Activated CD8-positive, alpha-beta memory T cell treated with anti-CD3 and anti-CD28 coated beads for 36 hours (primary cell): ENCODE results near the gene SAA4. TPM values are rescaled to one million over a fixed set of nuclear protein-coding genes. Genes with fewer than 3 reads are reported as not detected.
"Not testable (repeated sequence)": the region's sequence is repeated elsewhere in the genome, so short reads cannot be mapped to it uniquely, and the experiment has no call there.

Source experiments
- CTCF ChIA-PET: fragments of 350-600 bp; sonication (Branson Sonifier 250); formaldehyde crosslinking; loops from one replicate; lab custom pipeline; 2021; ENCODE audit warnings: antibody characterized with exemption; lab: Charles Lee
- POLR2A ChIA-PET: fragments of 350-600 bp; sonication (Branson Sonifier 250); formaldehyde crosslinking; loops from one replicate; lab custom pipeline; 2021; ENCODE audit warnings: antibody characterized with exemption; lab: Charles Lee
- total RNA-seq, 2 experiments: library from RNA; stranded (reverse); gene quantifications; one replicate each; pipeline ENCODE4 v1.2.3, GENCODE V29; 2021

Gene SAA4
- total RNA-seq, 2 experiments from 2014 or later, result not detected

DNA sequence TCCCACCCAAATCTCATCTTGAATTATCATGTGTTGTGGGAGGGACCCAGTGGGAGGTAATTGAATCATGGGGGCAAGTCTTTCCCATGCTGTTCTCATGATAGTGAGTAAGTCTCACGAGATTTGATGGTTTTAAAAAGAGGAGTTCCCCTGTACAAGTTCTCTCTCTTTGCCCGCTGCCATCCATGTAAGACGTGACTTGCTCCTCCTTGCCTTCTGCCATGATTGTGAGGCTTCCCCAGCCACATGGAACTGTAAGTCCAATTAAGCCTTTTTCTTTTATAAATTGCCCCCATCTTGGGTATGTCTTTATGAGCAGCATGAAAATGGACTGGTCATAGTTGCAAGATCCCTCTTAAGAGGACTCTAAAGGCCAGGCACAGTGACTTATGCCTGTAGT lies 38.9 kb downstream of the SAA4 start:
- CTCF ChIA-PET, result interaction anchor here (0.7 kb wide), 1 partner anchor 104 kb away, joined by 4 read pairs; no protein-coding TSS in a partner anchor
- POLR2A ChIA-PET, result not testable (repeated sequence)

DNA sequence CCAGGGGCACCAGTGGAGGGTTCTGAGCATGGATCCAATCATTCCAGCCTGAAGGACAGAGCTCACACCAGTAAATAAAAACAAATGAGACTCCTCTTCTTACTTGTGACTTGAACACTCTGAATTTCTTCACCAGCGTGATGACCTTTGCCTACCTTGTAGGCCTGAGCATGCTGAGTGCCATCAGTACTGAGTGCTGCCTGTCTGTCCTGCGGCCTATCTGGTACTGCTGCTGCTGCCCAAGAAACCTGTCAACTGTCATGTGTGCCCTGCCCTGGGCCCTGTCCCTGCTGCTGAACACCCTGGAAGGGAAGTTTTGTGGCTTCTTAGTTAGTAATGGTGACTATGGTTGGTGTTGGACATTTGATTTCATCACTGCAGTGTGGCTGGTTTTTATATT lies 40.1 kb downstream of the SAA4 start:
- ChIA-PET POLR2A (no interaction called here), CTCF (no interaction called here)

DNA sequence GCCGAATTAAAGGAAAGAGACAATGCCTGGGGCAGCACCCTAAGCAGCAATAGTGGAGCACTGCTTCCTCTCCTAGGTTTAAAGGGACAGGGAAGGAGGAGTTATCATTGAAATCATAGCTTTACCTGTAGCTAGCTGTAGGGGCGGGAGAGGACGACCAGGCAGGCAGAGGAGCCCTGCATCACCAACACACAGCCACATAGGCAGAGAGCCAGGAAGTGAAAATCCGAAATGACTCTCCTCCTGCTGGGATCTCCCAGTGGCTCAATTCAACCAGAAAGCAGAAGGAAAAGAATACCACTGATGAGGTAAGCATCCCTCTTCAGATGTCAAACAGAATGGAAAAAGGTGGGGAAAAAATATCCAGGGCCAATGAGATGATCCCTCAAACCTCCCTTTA lies 43.6 kb downstream of the SAA4 start:
- ChIA-PET POLR2A (no interaction called here), CTCF (no interaction called here)

DNA sequence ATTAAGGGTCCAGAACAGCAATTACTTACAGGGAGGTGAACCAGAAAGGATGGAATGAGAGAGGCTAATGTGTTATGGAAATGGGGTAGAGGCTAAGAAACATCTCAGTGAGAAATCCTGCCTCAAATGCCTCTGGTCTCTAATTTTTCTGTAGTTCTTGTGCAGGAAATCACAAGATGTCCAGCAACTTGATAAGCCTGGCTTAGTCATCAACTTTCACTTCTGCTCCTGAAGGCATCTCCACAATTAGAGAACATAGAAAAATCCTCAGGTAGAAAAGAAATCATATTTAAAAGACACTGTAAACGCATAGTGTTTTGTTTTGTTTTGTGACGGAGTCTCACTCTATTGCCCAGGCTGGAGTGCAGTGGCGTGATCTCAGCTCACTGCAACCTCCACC lies 45.2 kb downstream of the SAA4 start:
- POLR2A ChIA-PET, result no interaction called here
- CTCF ChIA-PET, result interaction anchor here (1.2 kb wide), 1 partner anchor 10 kb away, joined by 4 read pairs; no protein-coding TSS in a partner anchor

DNA sequence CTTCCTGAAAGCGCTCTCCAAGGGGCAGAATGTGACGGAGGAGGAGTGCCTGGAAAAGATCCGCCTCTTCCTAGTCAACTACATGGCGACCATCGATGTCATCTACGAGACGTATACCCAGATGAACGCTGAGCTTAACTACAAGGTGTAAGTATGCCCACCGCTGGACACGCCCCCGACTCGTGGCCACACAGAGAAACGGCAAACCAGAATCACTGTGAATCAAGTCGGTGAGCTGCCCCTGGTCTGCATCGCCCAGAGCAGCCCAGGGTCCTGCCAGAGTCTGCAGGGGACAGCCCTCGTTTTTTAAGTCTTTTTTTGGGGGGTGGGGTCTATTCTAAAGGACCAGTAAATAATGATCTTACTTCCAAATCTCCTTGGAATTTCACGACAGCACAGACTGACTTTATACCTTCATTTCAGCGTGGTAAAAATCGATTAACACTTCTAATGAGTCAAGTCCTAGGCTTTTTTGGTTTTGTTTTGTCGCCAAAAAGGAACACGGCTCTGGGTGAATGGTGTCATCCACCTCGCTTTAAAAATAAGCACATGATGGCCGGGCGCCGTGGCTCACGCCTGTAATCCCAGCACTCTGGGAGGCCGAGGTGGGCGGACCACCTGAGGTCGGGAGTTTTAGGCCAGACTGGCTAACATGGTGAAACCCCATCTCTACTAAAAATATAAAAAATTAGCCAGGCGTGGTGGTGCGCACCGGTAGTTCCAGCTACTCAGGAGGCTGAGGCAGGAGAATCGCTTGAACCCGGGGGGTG lies 46.9 kb downstream of the SAA4 start:
- CTCF ChIA-PET, result interaction anchor here (0.7 kb wide), 1 partner anchor 171 kb away, joined by 3 read pairs; no protein-coding TSS in a partner anchor
- POLR2A ChIA-PET, result not testable (repeated sequence)

DNA sequence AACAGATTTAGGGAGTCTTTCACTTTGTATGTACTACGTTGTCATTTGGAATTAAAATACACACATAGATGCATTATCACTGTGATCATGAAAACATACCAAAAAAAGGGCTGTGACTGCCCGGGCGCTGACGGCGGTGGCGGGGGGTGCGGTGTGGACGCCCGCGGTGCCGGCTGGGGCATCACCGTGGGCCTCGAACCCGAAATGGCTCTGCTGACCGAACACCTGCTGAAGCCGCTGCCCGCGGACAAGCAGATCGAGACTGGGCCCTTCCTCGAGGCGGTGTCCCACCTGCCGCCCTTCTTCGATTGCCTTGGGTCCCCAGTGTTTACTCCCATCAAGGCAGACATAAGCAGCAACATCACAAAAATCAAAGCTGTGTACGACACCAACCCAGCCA lies 47.8 kb downstream of the SAA4 start:
- ChIA-PET POLR2A (no interaction called here), CTCF (no interaction called here)

Other genes starting within 250 kb of the SAA4 start
- gene SERGEF, start 223.8 kb downstream of the SAA4 start, total RNA-seq, result 10 to 100 TPM; 27.5 to 27.7 TPM
- gene TPH1, start 190.5 kb downstream of the SAA4 start, total RNA-seq, result under 1 TPM; 0.38 to 0.50 TPM
- 10 to 100 TPM; 48.0 to 51.9 TPM for gene SAAL1, start 130.7 kb downstream of the SAA4 start, total RNA-seq
- not detected for gene MRGPRX3, start 104.2 kb downstream of the SAA4 start, total RNA-seq
- gene MRGPRX4, start 64.0 kb downstream of the SAA4 start, total RNA-seq, result not detected
- not detected for gene SAA2, start 11.9 kb upstream of the SAA4 start, total RNA-seq
- gene SAA1, start 29.5 kb upstream of the SAA4 start, total RNA-seq, result not detected
- 10 to 100 TPM; 16.1 to 16.5 TPM for gene HPS5, start 85.3 kb upstream of the SAA4 start, total RNA-seq
- gene GTF2H1, start 85.8 kb upstream of the SAA4 start, total RNA-seq, result 10 to 100 TPM; 64.0 to 65.7 TPM
- 1,000 to 10,000 TPM; 2,412 to 2,434 TPM for gene LDHA, start 157.8 kb upstream of the SAA4 start, total RNA-seq
- gene LDHC, start 175.5 kb upstream of the SAA4 start, total RNA-seq, result not detected
- not detected for gene LDHAL6A, start 219.1 kb upstream of the SAA4 start, total RNA-seq